GM19372 (cell line): ENCODE results near the gene CYP4F2.
"Not testable (repeated sequence)": the region's sequence is repeated elsewhere in the genome, so short reads cannot be mapped to it uniquely, and the experiment has no call there.

Experiments
- ATAC-seq: cut with Tn5 transposase; IDR thresholded peaks from one replicate; pipeline ENCODE4 v1.9.1; 2021; ENCODE audit warnings: mild to moderate bottlenecking, low read depth, moderate library complexity; ENCODE audit not compliant: unreplicated experiment

The CYP4F2 gene

DNA sequence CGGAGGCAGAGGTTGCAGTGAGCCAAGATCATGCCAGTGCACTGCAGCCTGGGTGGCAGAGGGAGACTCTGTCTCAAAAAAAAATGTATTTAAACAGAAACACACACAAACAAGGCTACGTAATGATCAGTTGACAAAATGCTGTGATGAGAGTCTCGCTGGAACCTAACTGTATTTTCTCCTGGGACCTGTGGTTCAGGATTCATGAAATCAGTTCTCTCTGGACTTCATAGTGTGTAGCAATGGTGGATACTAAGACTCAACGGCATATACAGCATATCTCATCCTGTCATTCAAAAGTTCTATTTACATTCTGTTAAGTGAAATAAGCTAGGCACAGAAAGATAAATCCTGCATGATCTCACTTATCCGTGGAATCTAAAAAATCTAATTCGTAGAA, 37.4 kb downstream of the CYP4F2 start:
- ATAC-seq, result no peak

- ATAC-seq, result no peak
Observed at GRCh38 chr19:15859187-15859586, 38.7 kb downstream of the CYP4F2 start.

DNA sequence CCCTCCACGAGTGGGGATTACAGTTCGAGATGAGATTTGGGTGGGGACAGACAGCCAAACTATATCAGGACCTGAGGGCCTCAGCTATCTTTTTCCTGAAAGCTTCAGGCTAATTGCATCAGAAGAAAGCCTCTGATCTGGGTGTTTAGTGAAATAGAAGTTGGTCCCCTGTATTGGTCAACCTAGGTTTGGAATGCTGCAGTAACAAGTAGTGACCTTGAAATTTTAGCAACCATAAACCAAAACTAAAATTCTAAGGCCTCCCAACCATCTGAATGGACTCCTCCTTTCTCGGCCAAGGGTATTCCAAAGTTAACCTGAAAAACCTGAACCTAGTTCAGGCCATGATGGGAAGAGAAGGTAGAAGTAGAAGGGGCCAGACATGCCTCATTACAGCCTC, 47.5 kb downstream of the CYP4F2 start:
- no peak for ATAC-seq

GRCh38 chr19:15846923-15847322, 51.0 kb downstream of the CYP4F2 start:
- ATAC-seq, result no peak

DNA sequence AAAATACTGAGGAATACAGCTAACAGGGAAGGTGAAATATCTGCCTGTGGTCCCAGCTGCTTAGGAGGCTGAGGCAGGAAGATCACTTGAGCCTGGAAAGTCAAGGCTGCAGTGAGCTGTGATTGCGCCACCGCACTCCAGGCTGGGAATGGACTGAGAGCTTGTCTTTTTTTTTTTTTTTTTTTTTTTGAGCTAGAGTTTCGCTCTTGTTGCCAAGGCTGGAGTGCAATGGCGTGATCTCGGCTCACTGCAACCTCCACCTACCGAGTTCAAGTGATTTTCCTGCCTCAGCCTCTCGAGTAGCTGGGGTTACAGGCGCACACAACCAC, 54.0 kb downstream of the CYP4F2 start:
- ATAC-seq, result not testable (repeated sequence)

DNA sequence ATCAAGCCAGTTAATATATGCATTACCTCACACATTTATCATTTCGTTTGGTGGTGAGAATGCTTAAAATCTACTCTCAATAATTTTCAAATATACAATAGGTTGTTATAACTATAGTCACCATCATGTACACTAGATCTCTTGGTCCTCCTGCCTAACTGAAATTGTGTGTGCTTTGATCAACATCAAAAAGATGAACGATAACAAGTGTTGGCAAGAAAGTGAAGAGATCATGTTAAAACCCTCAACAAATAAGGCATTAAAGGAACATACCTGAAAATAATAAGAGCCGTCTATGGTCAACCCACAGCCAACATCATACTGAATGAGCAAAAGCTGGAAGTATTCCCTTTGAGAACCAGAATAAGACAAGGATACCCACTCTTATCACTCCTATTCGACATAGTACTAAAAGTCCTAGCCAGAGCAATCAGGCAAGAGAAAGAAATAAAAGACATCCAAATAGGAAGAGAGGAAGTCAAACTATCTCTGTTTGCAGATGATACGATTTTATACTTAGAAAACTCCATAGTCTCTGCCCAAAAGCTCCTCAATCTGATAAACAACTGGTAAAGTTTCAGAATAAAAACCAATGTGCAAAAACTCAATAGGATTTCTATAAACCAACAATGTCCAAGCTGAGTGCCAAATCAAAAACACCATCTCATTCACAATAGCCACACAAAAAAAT, 54.5 kb downstream of the CYP4F2 start:
- ATAC-seq, result no peak

DNA sequence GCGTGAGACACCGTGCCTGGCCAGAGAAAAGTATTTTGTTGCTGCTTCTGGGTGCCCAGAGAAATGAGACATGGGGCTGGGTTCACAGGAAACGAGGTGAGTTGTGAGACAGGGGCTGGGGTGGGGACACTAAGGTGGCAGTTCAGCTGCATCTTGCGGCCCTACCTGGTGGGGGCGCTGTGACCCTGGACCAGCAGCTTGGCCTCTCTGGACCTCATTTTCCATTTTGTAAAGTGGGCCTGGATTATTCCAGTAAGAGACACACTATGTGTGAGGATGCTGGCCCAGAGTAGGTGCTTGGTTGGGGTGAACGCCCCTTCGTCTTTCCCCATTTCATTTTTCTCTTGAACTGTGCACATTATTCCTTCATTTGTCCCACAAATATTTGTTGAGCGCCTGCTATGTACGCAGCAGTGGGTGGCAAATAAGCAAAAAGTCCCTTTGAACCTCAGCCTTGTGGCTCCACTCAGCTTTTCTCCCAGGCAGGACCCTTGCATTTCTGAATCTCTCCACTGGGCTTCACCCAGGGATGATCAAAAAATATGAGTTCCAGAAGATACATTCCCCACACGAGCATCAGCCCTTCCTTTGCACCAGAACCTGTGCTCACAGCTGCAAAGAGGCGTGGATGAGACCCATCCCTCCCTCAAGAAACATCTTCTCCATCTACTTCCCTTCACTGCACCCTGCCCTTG, 55.9 kb downstream of the CYP4F2 start:
- no peak for ATAC-seq

DNA sequence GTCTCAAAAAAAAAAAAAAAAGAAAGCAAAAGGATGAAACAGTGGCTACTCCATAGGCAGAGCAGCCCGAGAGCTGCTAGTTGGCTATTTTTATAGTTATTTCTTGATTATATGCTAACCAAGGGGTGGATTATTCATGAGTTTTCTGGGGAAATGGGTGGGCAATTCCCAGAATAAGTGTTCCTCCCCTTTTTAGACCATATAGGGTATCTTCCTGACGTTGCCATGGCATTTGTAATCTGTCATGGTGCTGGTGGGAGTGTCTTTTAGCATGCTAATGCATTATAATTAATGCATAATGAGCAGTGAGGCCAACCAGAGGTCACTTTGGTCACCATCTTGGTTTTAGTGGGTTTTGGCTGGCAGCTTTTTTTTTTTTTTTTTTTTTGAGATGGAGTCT, 57.0 kb downstream of the CYP4F2 start:
- ATAC-seq, result no peak

DNA sequence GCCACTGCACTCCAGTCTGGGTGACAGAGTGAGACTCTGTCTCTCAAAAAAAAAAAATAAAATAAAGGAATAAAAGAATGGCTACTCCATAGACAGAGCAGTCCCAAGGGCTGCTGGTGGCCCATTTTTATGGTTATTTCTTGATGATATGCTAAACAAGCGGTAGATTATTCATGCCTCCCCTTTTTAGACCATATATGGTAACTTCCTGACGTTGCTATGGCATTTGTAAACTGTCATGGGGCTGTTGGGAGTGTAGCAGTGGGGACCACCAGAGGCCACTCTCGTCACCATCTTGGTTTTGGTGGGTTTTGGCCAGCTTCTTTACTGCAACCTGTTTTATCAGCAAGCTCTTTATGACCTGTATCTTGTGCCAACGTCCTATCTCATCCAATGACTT, 58.0 kb downstream of the CYP4F2 start:
- ATAC-seq, result not testable (repeated sequence)

DNA sequence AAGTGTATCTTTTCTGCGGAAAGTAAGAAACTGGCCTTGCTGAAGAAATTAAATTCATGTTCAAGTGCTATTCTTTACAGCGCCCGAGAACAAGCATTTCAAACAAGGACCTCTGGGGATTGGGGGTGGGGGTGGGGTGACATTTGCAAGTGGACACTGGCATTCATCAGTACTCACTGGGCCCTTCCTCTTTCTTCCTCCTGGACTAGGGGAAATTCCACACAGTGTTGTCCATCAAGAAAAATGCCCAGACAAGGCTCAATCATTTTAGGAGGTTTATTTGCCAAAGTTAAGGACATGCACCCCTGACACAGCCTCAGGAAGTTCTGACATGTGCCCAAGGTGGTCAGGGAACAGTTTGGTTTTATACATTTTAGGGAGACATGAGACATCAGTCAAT, 59.5 kb downstream of the CYP4F2 start:
- no peak for ATAC-seq

DNA sequence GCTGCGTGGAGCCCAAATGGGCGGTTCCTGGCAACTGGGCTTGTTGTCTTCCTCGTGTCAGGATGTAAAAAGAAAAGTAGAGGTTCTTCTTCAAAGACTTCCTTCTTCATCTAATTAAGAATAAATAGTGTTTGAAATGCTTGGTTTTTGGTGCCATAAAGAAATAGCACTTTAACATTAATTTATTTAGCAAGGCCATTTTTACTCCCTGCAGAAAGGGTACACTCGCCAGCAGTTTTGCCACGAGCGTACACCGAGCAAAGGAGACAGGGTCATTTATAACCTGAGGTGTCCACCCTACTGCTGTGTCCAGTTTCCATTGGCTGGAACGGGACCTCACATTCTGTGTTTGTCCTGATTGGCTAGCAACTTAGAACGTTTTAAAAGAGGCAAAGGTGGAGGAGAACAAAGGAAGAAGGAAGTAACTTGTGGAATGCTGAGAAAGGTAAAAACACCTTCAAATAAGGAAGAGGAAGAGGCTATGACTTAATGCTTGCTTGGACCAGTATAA, 60.6 kb downstream of the CYP4F2 start:
- no peak for ATAC-seq

DNA sequence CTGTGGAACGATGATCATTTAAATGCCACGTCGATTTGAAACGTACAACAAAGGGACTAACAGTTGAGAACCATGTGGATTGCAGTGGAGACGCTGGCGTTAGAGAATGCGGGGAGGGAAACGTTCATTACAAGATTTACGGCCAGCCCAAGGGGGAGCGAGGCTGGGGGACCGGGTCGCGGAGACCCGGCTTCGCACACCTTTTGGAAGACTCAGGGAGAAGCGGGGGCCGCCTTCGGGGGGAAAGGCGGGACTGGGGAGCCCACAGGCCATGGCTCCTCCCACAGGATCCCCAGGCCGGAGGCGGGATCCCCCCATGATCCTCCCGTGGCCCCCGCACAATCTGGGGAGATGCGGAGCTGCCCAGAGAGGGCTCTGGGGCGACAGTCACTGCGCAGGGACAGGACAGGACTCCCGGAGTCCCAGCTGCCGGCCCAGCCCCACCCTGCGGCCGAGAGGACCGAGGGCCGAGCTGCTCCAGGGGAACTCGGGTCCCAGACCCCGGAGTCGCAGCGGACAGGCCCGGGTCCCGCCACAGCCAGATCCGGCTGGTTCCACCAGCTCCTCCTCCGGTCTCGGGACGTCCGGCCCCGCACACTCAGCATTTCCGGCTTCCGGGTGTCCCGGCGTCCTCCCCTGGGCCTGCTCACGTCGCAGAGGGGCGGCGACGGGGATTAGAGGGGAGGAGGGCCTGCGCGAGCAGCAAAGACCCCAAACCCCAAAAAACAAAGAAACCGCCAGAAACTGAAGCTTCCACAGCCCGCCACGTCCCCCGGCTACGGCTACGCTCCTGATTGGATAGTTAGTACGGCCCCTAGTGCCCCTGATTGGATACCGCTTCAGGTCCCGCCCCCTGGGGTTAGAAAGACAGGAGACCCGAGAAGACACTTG, 61.3 kb downstream of the CYP4F2 start:
- peak; percentile 91 for ATAC-seq

DNA sequence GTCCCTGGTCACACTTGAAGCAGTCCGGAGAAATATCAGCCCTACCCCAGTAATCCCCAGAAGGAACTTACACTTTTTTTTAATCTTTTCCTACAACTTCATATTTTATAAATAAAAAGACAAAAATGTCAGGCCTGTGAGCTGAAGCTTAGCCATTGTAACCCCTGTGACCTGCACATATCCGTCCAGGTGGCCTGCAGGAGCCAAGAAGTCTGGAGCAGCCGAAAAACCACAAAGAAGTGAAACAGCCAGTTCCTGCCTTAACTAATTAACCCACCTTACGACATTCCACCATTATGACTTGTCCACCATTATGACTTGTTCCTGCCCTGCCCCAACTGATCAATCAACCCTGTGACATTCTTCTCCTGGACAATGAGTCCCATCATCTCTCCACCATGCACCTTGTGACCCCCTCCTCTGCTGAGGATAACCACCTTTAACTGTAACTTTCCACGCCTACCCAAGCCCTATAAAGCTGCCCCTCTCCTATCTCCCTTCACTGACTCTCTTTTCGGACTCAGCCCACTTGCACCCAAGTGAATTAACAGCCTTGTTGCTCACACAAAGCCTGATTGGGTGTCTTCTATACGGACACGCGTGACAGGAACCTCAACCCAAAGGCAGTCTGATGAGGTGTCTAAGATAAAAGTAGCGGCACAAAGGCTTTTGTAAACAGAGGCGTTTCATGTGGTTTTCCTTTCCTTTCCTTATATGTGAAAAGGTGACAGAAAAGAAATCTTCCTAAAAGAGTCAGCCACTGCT, 62.1 kb downstream of the CYP4F2 start:
- not testable (repeated sequence) for ATAC-seq

- ATAC-seq, result not testable (repeated sequence)
Observed at GRCh38 chr19:15834232-15834631, 63.6 kb downstream of the CYP4F2 start.

GRCh38 chr19:15831626-15832025, 66.2 kb downstream of the CYP4F2 start:
- ATAC-seq, result no peak

DNA sequence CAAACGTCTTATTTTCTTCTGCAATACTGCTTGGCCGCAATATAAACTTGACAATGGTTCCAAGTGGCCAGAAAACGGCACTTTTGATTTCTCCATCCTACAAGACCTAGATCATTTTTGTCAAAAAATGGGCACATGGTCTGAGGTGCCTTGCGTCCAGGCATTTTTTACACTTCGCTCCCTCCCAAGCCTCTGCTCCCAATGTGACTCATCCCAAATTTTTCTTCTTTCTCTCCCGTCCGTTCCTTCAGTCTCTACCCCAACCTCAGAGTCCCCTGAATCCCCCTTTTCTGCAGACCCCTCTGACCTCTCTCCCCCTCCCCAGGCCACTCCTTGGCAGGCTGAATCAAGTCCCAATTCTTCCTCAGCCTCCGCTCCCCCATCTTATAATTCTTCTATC, 68.1 kb downstream of the CYP4F2 start:
- ATAC-seq, result no peak

GRCh38 chr19:15829306-15829698, 68.6 kb downstream of the CYP4F2 start:
- no peak for ATAC-seq

DNA sequence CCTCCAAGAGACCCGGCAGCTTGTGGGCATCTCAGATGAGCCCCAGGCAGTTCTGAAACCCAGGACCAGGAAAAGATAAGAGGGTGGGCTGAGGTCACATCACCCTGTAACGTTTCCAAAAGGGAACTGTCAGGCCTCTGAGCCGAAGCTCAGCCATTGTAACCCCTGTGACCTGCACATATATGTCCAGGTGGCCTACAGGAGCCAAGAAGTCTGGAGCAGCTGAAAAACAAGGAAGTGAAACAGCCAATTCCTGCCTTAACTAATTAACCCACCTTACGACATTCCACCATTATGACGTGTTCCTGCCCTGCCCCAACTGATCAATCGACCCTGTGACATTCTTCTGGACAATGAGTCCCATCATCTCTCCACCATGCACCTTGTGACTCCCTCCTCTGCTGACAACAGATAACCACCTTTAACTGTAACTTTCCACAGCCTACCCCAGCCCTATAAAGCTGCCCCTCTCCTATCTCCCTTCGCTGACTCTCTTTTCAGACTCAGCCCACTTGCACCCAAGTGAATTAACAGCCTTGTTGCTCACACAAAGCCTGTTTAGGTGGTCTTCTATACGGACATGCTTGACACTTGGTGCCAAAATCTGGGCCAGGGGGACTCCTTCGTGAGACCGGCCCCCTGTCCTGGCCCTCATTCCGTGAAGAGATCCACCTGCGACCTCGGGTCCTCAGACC, 69.1 kb downstream of the CYP4F2 start:
- not testable (repeated sequence) for ATAC-seq

DNA sequence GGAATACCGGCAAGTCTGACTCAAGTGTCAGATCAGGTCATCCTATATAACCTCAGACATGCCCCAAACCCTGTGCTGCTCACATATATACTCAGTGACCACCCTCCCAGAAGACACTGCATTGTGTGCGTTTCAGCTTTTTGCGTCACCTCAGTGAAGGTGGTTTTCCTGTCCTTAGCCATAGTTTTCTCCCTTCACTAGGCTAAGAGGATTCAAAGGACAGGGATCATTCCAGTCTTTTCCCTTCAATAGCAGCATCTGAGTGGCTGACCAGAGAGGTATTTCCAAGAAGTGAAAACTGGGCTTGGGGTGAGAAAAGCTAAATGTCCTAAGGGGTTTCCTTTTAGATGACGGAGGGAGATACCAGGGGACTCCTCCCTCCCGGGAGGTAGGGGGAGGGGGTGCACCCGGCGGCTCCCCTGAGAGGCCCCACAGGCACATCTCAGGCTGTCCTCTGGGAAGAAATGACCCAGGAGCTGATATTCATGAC, 69.7 kb downstream of the CYP4F2 start:
- no peak for ATAC-seq
